ENCODE results near the gene INSC.

The INSC gene

GRCh38 chr11:15180212-15180792 lies 65.6 kb downstream of the INSC start:
- DNase-seq: no peak
- H3K27me3 ChIP-seq (ENCODE audit: insufficient read depth, low read length): no peaks in the 10 kb centered on the region
- H4K8ac ChIP-seq (ENCODE audit: low read depth, low read length): no peak overlapping the region
- H2BK12ac ChIP-seq (ENCODE audit: low read length): no peak overlapping the region
- H3K4ac ChIP-seq (ENCODE audit: low read depth, low read length): no peak overlapping the region
- H3K79me2 ChIP-seq (ENCODE audit: control insufficient read depth, insufficient read depth, low read length, poor library complexity): no peaks in the 10 kb centered on the region
- H4K12ac ChIP-seq (ENCODE audit: low read depth, low read length): no peak overlapping the region
- H3K4me2 ChIP-seq (ENCODE audit: low read length): no peak overlapping the region
- H2AK5ac ChIP-seq (ENCODE audit: low read length): no peak overlapping the region
- WGBS (ENCODE audit: extremely low coverage, insufficient coverage, insufficient read length): no CpG with 5 or more reads among the region's 4 CpGs
- H3K4me1 ChIP-seq (ENCODE audit: control insufficient read depth in 1 of 2, insufficient read depth in 2 of 2, low read length in 2 of 2): no peaks in the 10 kb centered on the region
- no peak overlapping the region for H3K23ac ChIP-seq (ENCODE audit: low read length)
- H2BK5ac ChIP-seq (ENCODE audit: low read depth, low read length, poor library complexity): no peak overlapping the region
- no peaks in the 10 kb centered on the region for H3K36me3 ChIP-seq (ENCODE audit: control insufficient read depth in 1 of 2, insufficient read depth in 2 of 2, low read length in 2 of 2)
- H3K18ac ChIP-seq (ENCODE audit: low read length): no peak overlapping the region
- no peaks in the 10 kb centered on the region for H3K9me3 ChIP-seq (ENCODE audit: insufficient read depth, low read depth, low read length)
- H4K91ac ChIP-seq (ENCODE audit: low read depth, low read length): no peak overlapping the region
- no peak overlapping the region for H3K14ac ChIP-seq (ENCODE audit: low read length)
- no peak overlapping the region for H3K9ac ChIP-seq (ENCODE audit: low read length)
- no peak overlapping the region for H2AFZ ChIP-seq (ENCODE audit: insufficient read depth, low read length, poor library complexity)
- no peak overlapping the region for H2BK120ac ChIP-seq (ENCODE audit: insufficient read depth, low read length, poor library complexity)
- H3K27ac ChIP-seq (ENCODE audit: low read depth, low read length): no peak overlapping the region
- no peak overlapping the region for H3K4me3 ChIP-seq (ENCODE audit: low read depth, low read length)
- no peaks in the 10 kb centered on the region for H3K79me1 ChIP-seq (ENCODE audit: low read length)

- Histone ChIP-seq H3K9ac (ENCODE audit: low read length) (no peak overlapping the region), H3K18ac (ENCODE audit: low read length) (no peak overlapping the region), H3K4me1 (ENCODE audit: control insufficient read depth in 1 of 2, insufficient read depth in 2 of 2, low read length in 2 of 2) (no peaks in the 10 kb centered on the region), H3K4me3 (ENCODE audit: low read depth, low read length) (no peak overlapping the region), H3K4ac (ENCODE audit: low read depth, low read length) (no peak overlapping the region), H3K23ac (ENCODE audit: low read length) (no peak overlapping the region), H4K91ac (ENCODE audit: low read depth, low read length) (no peak overlapping the region), H4K12ac (ENCODE audit: low read depth, low read length) (no peak overlapping the region), H2BK120ac (ENCODE audit: insufficient read depth, low read length, poor library complexity) (no peak overlapping the region), H3K36me3 (ENCODE audit: control insufficient read depth in 1 of 2, insufficient read depth in 2 of 2, low read length in 2 of 2) (no peaks in the 10 kb centered on the region), H3K27me3 (ENCODE audit: insufficient read depth, low read length) (no peaks in the 10 kb centered on the region), H3K79me2 (ENCODE audit: control insufficient read depth, insufficient read depth, low read length, poor library complexity) (no peaks in the 10 kb centered on the region), H2AFZ (ENCODE audit: insufficient read depth, low read length, poor library complexity) (no peak overlapping the region), H3K14ac (ENCODE audit: low read length) (no peak overlapping the region), H2BK5ac (ENCODE audit: low read depth, low read length, poor library complexity) (no peak overlapping the region), H4K8ac (ENCODE audit: low read depth, low read length) (no peak overlapping the region), H3K79me1 (ENCODE audit: low read length) (no peaks in the 10 kb centered on the region), H3K4me2 (ENCODE audit: low read length) (no peak overlapping the region), H3K9me3 (ENCODE audit: insufficient read depth, low read depth, low read length) (no peaks in the 10 kb centered on the region), H3K27ac (ENCODE audit: low read depth, low read length) (no peak overlapping the region), H2BK12ac (ENCODE audit: low read length) (no peak overlapping the region), H2AK5ac (ENCODE audit: low read length) (no peak overlapping the region)
- WGBS (ENCODE audit: extremely low coverage, insufficient coverage, insufficient read length): no CpG with 5 or more reads among the region's 1 CpG
- no peak for DNase-seq
Measured at GRCh38 chr11:15182372-15182771, 67.6 kb downstream of the INSC start.

GRCh38 chr11:15185021-15185420 lies 70.3 kb downstream of the INSC start:
- H3K4me3 ChIP-seq (ENCODE audit: low read depth, low read length): no peak overlapping the region
- no peak overlapping the region for H3K18ac ChIP-seq (ENCODE audit: low read length)
- no peak overlapping the region for H3K14ac ChIP-seq (ENCODE audit: low read length)
- no peak overlapping the region for H2BK5ac ChIP-seq (ENCODE audit: low read depth, low read length, poor library complexity)
- DNase-seq: no peak
- no peak overlapping the region for H3K4me2 ChIP-seq (ENCODE audit: low read length)
- H3K9me3 ChIP-seq (ENCODE audit: insufficient read depth, low read depth, low read length): no peaks in the 10 kb centered on the region
- no peaks in the 10 kb centered on the region for H3K36me3 ChIP-seq (ENCODE audit: control insufficient read depth in 1 of 2, insufficient read depth in 2 of 2, low read length in 2 of 2)
- no peak overlapping the region for H3K4ac ChIP-seq (ENCODE audit: low read depth, low read length)
- H4K91ac ChIP-seq (ENCODE audit: low read depth, low read length): no peak overlapping the region
- H3K4me1 ChIP-seq (ENCODE audit: control insufficient read depth in 1 of 2, insufficient read depth in 2 of 2, low read length in 2 of 2): no peaks in the 10 kb centered on the region
- no CpG with 5 or more reads among the region's 1 CpG for WGBS (ENCODE audit: extremely low coverage, insufficient coverage, insufficient read length)
- H3K27me3 ChIP-seq (ENCODE audit: insufficient read depth, low read length): no peaks in the 10 kb centered on the region
- no peaks in the 10 kb centered on the region for H3K79me1 ChIP-seq (ENCODE audit: low read length)
- no peak overlapping the region for H4K8ac ChIP-seq (ENCODE audit: low read depth, low read length)
- no peak overlapping the region for H2BK120ac ChIP-seq (ENCODE audit: insufficient read depth, low read length, poor library complexity)
- no peak overlapping the region for H2AK5ac ChIP-seq (ENCODE audit: low read length)
- no peak overlapping the region for H3K9ac ChIP-seq (ENCODE audit: low read length)
- no peak overlapping the region for H3K27ac ChIP-seq (ENCODE audit: low read depth, low read length)
- H2BK12ac ChIP-seq (ENCODE audit: low read length): no peak overlapping the region
- no peak overlapping the region for H2AFZ ChIP-seq (ENCODE audit: insufficient read depth, low read length, poor library complexity)
- no peak overlapping the region for H3K23ac ChIP-seq (ENCODE audit: low read length)
- H3K79me2 ChIP-seq (ENCODE audit: control insufficient read depth, insufficient read depth, low read length, poor library complexity): no peaks in the 10 kb centered on the region
- H4K12ac ChIP-seq (ENCODE audit: low read depth, low read length): no peak overlapping the region

- Histone ChIP-seq H2BK5ac (ENCODE audit: low read depth, low read length, poor library complexity) (no peak overlapping the region), H3K79me1 (ENCODE audit: low read length) (no peaks in the 10 kb centered on the region), H4K12ac (ENCODE audit: low read depth, low read length) (no peak overlapping the region), H2BK12ac (ENCODE audit: low read length) (no peak overlapping the region), H3K9me3 (ENCODE audit: insufficient read depth, low read depth, low read length) (no peaks in the 10 kb centered on the region), H3K4me1 (ENCODE audit: control insufficient read depth in 1 of 2, insufficient read depth in 2 of 2, low read length in 2 of 2) (no peaks in the 10 kb centered on the region), H2AFZ (ENCODE audit: insufficient read depth, low read length, poor library complexity) (no peak overlapping the region), H3K27me3 (ENCODE audit: insufficient read depth, low read length) (no peaks in the 10 kb centered on the region), H3K4me2 (ENCODE audit: low read length) (no peak overlapping the region), H3K14ac (ENCODE audit: low read length) (no peak overlapping the region), H3K79me2 (ENCODE audit: control insufficient read depth, insufficient read depth, low read length, poor library complexity) (no peaks in the 10 kb centered on the region), H2BK120ac (ENCODE audit: insufficient read depth, low read length, poor library complexity) (no peak overlapping the region), H3K9ac (ENCODE audit: low read length) (no peak overlapping the region), H4K8ac (ENCODE audit: low read depth, low read length) (no peak overlapping the region), H3K18ac (ENCODE audit: low read length) (no peak overlapping the region), H3K4ac (ENCODE audit: low read depth, low read length) (no peak overlapping the region), H3K4me3 (ENCODE audit: low read depth, low read length) (no peak overlapping the region), H3K36me3 (ENCODE audit: control insufficient read depth in 1 of 2, insufficient read depth in 2 of 2, low read length in 2 of 2) (no peaks in the 10 kb centered on the region), H3K23ac (ENCODE audit: low read length) (no peak overlapping the region), H3K27ac (ENCODE audit: low read depth, low read length) (no peak overlapping the region), H2AK5ac (ENCODE audit: low read length) (no peak overlapping the region), H4K91ac (ENCODE audit: low read depth, low read length) (no peak overlapping the region)
- WGBS (ENCODE audit: extremely low coverage, insufficient coverage, insufficient read length): no CpG with 5 or more reads among the region's 4 CpGs
- peak in 1 of 2 donors; percentile 19 for DNase-seq
Measured at GRCh38 chr11:15186146-15186545, 71.4 kb downstream of the INSC start.

Data from trophoblast cell (in vitro differentiated cells and primary cell).